GM13977 (cell line): ENCODE data around the gene ADGRF1.

ENCODE experiments used
- DNase-seq: peaks from one replicate; pipeline ENCODE4 v3.0.0; 2012; ENCODE audit warnings: low spot score
- CTCF ChIP-seq: IDR thresholded peaks from 2 replicates; pipeline ENCODE4 v1.5.1; 2012; ENCODE audit warnings: mild to moderate bottlenecking, control low read depth; ENCODE audit not compliant: insufficient read depth; ENCODE audit errors: extremely low read depth, missing control alignments
- in situ Hi-C: fragments of 300-500 bp; cut with MboI; formaldehyde crosslinking; loops from one replicate; pipeline ENCODE4 v1.12.0; 2022; ENCODE audit warnings: low sequenced_read_pairs, low pct_unique_long_range_greater_than_20kb, mixed read lengths, inconsistent platforms; ENCODE audit not compliant: unreplicated experiment

ADGRF1 gene

DNA sequence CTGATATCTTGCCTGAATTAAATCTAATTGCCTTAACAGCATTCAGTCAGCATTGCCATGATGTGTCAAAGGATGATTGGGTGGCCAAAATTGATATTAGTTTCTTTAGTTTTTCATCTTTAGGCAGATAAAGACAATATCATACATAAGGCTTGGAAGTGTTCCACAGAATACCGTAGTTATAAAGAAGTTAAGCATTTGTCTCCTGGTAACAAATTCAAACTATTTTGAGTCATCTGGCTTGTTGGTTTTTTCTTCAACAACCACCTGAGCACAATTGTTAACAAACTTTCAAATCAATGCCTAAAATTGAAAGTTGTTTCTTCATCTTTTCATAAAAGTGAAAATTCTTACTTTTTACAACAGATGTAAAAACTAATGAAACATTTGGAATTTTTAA, 72.9 kb downstream of the ADGRF1 start:
- no peak for TF ChIP-seq CTCF
- in situ Hi-C loops = no loop called here
- no peak for DNase-seq

GRCh38 chr6:46967826-46968349, 74.2 kb downstream of the ADGRF1 start:
- TF ChIP-seq CTCF = no peak
- no peak for DNase-seq
- in situ Hi-C loops = no loop called here

DNA sequence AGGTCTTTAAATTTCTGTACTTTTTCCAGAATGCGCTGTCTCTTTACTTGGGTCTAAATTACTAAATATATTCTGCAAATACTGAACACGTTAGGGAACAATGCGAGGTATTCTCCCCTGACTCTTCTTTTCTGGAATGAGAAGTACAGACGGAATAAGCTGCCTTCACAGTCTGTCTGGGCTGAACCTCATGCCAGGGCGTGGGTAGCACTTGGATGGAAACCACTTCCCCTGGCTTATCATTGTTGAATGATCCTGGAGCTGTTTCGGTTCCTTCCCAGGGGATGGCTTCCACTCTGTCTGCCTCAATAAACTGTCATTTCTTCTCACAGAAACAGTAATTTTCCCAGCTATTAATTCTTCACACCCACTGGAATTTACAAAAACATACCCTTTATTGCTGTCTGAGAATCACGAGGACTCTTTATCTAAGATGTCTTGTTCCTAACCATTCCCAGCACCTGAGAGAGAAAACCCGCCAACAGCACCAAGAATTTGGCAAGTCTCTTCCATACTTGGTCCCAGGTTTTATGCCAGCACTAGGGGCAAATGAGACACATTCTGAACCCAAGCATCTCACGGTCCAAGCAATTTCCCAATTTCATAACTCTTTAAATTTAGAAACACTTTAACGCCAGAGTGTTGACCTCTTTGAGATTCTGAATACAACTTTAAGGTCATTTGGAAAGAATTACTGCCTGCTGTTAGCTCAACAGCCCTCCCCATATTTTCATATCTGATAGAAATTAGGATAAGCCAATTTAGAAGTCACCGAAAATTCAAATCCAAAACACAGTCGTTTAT, 77.2 kb downstream of the ADGRF1 start:
- TF ChIP-seq CTCF = no peak

DNA sequence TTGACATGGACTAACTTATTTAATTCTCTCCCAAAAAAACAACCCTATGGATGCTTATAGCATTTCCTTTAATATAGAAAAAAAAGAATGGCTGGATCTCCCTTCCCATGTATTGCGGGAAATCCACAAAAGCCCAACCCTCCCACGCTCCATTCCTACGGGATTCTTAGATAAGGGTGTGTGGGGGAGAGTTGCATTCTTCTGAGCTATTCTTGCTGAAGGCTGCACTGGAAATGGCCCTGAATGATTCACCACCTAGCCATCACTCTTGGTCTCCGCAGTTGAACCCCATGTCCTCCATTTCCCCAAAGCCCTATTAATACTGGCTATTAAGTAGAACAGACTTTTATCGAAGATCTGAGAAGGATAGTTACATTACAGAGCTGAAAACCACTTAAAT, 78.5 kb downstream of the ADGRF1 start:
- DNase-seq = no peak
- TF ChIP-seq CTCF = no peak
- in situ Hi-C loops = no loop called here

More for the DNA sequence above, 77.2 kb downstream of the ADGRF1 start:
- DNase-seq = no peak
- in situ Hi-C loops = no loop called here

DNA sequence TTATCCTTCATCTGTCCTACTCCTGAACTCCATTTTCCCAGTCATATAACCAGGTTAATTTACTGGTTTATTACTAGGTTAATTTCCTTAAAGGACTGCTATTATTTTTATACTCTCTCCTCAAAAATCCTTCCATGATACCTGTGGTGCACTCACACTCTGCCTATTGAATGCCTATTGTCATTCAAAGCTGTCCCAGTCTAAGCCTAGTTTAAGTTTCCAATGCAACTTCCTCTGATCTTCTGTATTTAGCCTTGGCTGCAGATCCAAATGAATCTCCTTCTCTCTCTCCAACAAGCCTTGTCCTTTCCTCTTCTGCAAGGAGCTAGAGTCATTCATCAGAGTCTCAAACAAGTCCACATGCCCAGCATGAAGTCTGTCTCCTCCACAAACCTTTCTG, 79.1 kb downstream of the ADGRF1 start:
- no peak for DNase-seq
- in situ Hi-C loops = no loop called here
- TF ChIP-seq CTCF = no peak

DNA sequence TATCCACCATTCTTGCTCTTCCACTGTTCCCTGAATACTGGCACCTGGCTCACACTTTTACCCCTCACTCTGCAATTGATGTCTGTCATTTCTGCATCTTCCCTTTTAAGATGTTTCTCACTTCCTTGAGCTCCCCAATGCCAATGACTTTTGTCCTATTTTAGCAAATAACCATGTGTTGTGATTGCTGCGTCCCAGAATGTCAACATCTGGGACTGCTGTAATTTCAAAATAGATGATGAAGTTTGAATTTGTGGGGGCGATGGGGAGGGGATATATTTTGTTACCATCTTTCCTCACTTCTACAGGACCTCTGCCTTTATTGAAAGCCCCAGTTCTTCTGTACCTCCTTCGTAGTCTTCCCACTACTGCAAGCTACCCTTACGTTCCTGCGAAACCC, 80.4 kb downstream of the ADGRF1 start:
- in situ Hi-C loops = no loop called here
- TF ChIP-seq CTCF = no peak
- no peak for DNase-seq
